A549 (cell line): ENCODE data around the gene CFB. TPM values are rescaled to one million over a fixed set of nuclear protein-coding genes. Genes with fewer than 3 reads are reported as not detected.

Experiments
- ATAC-seq, 2 experiments: fragments of 200-7000 bp in 1 of 2; fragments of >200 bp in 1 of 2; cut with Nextera tagmentation in 1 of 2; cut with Tn5 transposase in 1 of 2; 3 replicates each; pipeline versions ENCODE4 v1.8.0 to v1.9.1; 2018 to 2020; ENCODE audit warnings: mild to moderate bottlenecking in 1 of 2, moderate library complexity in 1 of 2
- CTCF ChIA-PET: fragments of 300-600 bp; sonication (Branson Sonifier 250); formaldehyde crosslinking; extraction: SDS; loops from one replicate; lab custom pipeline; 2021; ENCODE audit warnings: antibody characterized with exemption, inconsistent platforms; lab: Yijun Ruan, JAX
- POLR2A ChIA-PET: fragments of 350-600 bp; formaldehyde crosslinking; extraction: SDS; loops from one replicate; lab custom pipeline; 2021; ENCODE audit warnings: antibody characterized with exemption, inconsistent platforms; lab: Yijun Ruan, JAX
- DNase-seq, 2 experiments: peaks; one replicate each; pipeline versions ENCODE4 v3.0.0 to v3.0.0-alpha.2; 2011 to 2016; ENCODE audit warnings: low read depth in 1 of 2, low spot score in 1 of 2
- FAIRE-seq: peaks from 2 replicates; lab custom pipeline; 2011; peaks lifted over from hg19 to GRCh38; lab: Jason Lieb, UNC
- H3K27ac ChIP-seq, 2 experiments: fragments of >200 bp; sonication (Bioruptor Twin); formaldehyde crosslinking; 3 replicates each; pipeline ENCODE4 v1.5.1; 2016 to 2017
- H3K4me1 ChIP-seq: fragments of >200 bp; sonication (Bioruptor Twin); formaldehyde crosslinking; 3 replicates; pipeline ENCODE4 v1.6.1; 2016
- H3K4me2 ChIP-seq: fragments of >200 bp; sonication (Bioruptor Twin); formaldehyde crosslinking; 3 replicates; pipeline ENCODE4 v1.6.1; 2016
- H3K4me3 ChIP-seq: fragments of >200 bp; sonication (Bioruptor Twin); formaldehyde crosslinking; 3 replicates; pipeline ENCODE4 v1.5.1; 2016
- H3K9me3 ChIP-seq: fragments of >200 bp; sonication (Bioruptor Twin); formaldehyde crosslinking; 3 replicates; pipeline ENCODE4 v1.6.1; 2016
- BHLHE40 ChIP-seq: IDR thresholded peaks from 2 replicates; pipeline ENCODE4 v1.6.1; 2012; ENCODE audit warnings: low read depth, low read length, inconsistent platforms
- CBX8 ChIP-seq: fragments of 200-600 bp; sonication (generic); IDR thresholded peaks from 2 replicates; pipeline ENCODE4 v1.6.1; 2016
- FOSB ChIP-seq: fragments of 250-450 bp; sonication (Bioruptor Pico); IDR thresholded peaks from 2 replicates; pipeline ENCODE4 v1.5.0; 2020; ENCODE audit warnings: mild to moderate bottlenecking, moderate library complexity
- GATA3 ChIP-seq: IDR thresholded peaks from 2 replicates; pipeline ENCODE4 v1.6.1; 2012; ENCODE audit warnings: borderline replicate concordance
- HDAC2 ChIP-seq: fragments of 200-600 bp; sonication (generic); IDR thresholded peaks from 2 replicates; pipeline ENCODE4 v1.6.1; 2016
- HEYL ChIP-seq: fragments of 250-450 bp; sonication (Bioruptor Pico); IDR thresholded peaks from 2 replicates; pipeline ENCODE4 v1.8.0; 2021; ENCODE audit warnings: mild to moderate bottlenecking, moderate library complexity
- HOXA7 ChIP-seq: fragments of 250-450 bp; sonication (Bioruptor Pico); IDR thresholded peaks from 2 replicates; pipeline ENCODE4 v1.5.0; 2020; ENCODE audit warnings: mild to moderate bottlenecking, moderate library complexity
- HOXB13 ChIP-seq: fragments of 250-450 bp; sonication (Bioruptor Pico); IDR thresholded peaks from 2 replicates; pipeline ENCODE4 v1.5.0; 2020; ENCODE audit warnings: low read depth, mild to moderate bottlenecking, moderate library complexity
- HOXB5 ChIP-seq: fragments of 250-450 bp; sonication (Bioruptor Pico); IDR thresholded peaks from 2 replicates; pipeline ENCODE4 v1.5.0; 2020; ENCODE audit warnings: mild to moderate bottlenecking, moderate library complexity
- JUNB ChIP-seq: fragments of >200 bp; sonication (Bioruptor Twin); formaldehyde crosslinking; IDR thresholded peaks from 2 replicates; pipeline ENCODE4 v1.6.1; 2016
- KDM1A ChIP-seq: fragments of 200-600 bp; sonication (generic); IDR thresholded peaks from 2 replicates; pipeline ENCODE4 v1.6.1; 2016; ENCODE audit warnings: low read depth, mild to moderate bottlenecking
- KDM5A ChIP-seq: fragments of 200-600 bp; sonication (generic); IDR thresholded peaks from 2 replicates; pipeline ENCODE4 v1.6.1; 2016; ENCODE audit warnings: antibody characterized with exemption, mild to moderate bottlenecking
- MAFK ChIP-seq: fragments of 450-650 bp; IDR thresholded peaks from 2 replicates; pipeline ENCODE4 v1.6.1; 2014; ENCODE audit not compliant: partially characterized antibody
- MAZ ChIP-seq: fragments of 150-350 bp; IDR thresholded peaks from 2 replicates; pipeline ENCODE4 v1.6.1; 2014; ENCODE audit warnings: antibody characterized with exemption, low read depth, low read length, borderline replicate concordance
- NR3C1 ChIP-seq: fragments of >200 bp; sonication (Bioruptor Twin); formaldehyde crosslinking; IDR thresholded peaks from 3 replicates; pipeline ENCODE4 v1.6.1; 2017
- PHF8 ChIP-seq: fragments of 200-600 bp; sonication (generic); IDR thresholded peaks from 2 replicates; pipeline ENCODE4 v1.6.1; 2016; ENCODE audit warnings: low read depth, mild to moderate bottlenecking, antibody characterized with exemption, moderate library complexity, borderline replicate concordance
- POLR2AphosphoS2 ChIP-seq: conservative IDR thresholded peaks from 2 replicates; pipeline ENCODE4 v1.6.1; 2012; ENCODE audit warnings: low read length, improper control_type of control experiment, inconsistent platforms
- RAD21 ChIP-seq, 2 experiments: fragments of >200 bp in 1 of 2; sonication (Bioruptor Twin) in 1 of 2; formaldehyde crosslinking in 1 of 2; IDR thresholded peaks in 1 of 2; conservative IDR thresholded peaks in 1 of 2; 2 replicates in 1 of 2; 3 replicates in 1 of 2; pipeline ENCODE4 v1.6.1; 2012 to 2018; ENCODE audit warnings: inconsistent platforms in 1 of 2
- RARB ChIP-seq: fragments of 250-450 bp; sonication (Bioruptor Pico); IDR thresholded peaks from 2 replicates; pipeline ENCODE4 v1.8.0; 2021; ENCODE audit warnings: mild to moderate bottlenecking, moderate library complexity
- RNF2 ChIP-seq: fragments of 200-600 bp; sonication (generic); IDR thresholded peaks from 2 replicates; pipeline ENCODE4 v1.6.1; 2016; ENCODE audit warnings: low read depth, mild to moderate bottlenecking, antibody characterized with exemption, moderate library complexity, borderline replicate concordance
- SREBF2 ChIP-seq: fragments of 450-650 bp; IDR thresholded peaks from 2 replicates; pipeline ENCODE4 v1.6.1; 2014; ENCODE audit warnings: mild to moderate bottlenecking, moderate library complexity
- TFCP2L1 ChIP-seq: fragments of 250-450 bp; sonication (Bioruptor Pico); IDR thresholded peaks from 2 replicates; pipeline ENCODE4 v1.5.0; 2021; ENCODE audit warnings: mild to moderate bottlenecking
- ZNF302 ChIP-seq: fragments of 250-450 bp; sonication (Bioruptor Pico); IDR thresholded peaks from 2 replicates; pipeline ENCODE4 v1.9.0; 2021; ENCODE audit warnings: inconsistent platforms, mild to moderate bottlenecking, moderate library complexity
- ZSCAN20 ChIP-seq: fragments of 250-450 bp; sonication (Bioruptor Pico); IDR thresholded peaks from 2 replicates; pipeline ENCODE4 v1.8.0; 2022; ENCODE audit warnings: mild to moderate bottlenecking, moderate library complexity
- WGBS: methylation state at CpG from one replicate; pipeline ENCODE4 v1.1.6; 2017; ENCODE audit errors: missing lambda C conversion rate; 5-methylcytosine and 5-hydroxymethylcytosine counted together
- polyA plus RNA-seq, 4 experiments: library from polyadenylated mRNA; depleted of rRNA in 3 of 4; stranded (reverse); fragments of >200 nt; fragmentation: RNase III in 1 of 4; extraction: RNeasy Plus Mini Kit Qiagen cat#74134 plus additional on column Dnase treatment in 1 of 4; gene quantifications; 2 replicates in 3 of 4; 3 replicates in 1 of 4; pipeline ENCODE4 v1.2.3, GENCODE V29; 2011 to 2017
- TF ChIP-seq, protein P1 (sequence below): fragments of 200-600 bp; sonication (generic); IDR thresholded peaks from 2 replicates; pipeline ENCODE4 v1.6.1; 2016; ENCODE audit warnings: antibody characterized with exemption, mild to moderate bottlenecking, moderate library complexity
- TF ChIP-seq, protein P2 (sequence below): fragments of 250-450 bp; sonication (Bioruptor Pico); IDR thresholded peaks from 2 replicates; pipeline ENCODE4 v1.5.0; 2021; ENCODE audit warnings: mild to moderate bottlenecking, moderate library complexity, borderline replicate concordance
- TF ChIP-seq, protein P3 (sequence below): fragments of >200 bp; sonication (Bioruptor Twin); formaldehyde crosslinking; IDR thresholded peaks from 2 replicates; pipeline ENCODE4 v1.6.1; 2016

Gene CFB
- polyA plus RNA-seq, 2 of the 4 experiments (the other 2 are of a cell fraction) = 4.4 to 5.6 TPM

DNA sequence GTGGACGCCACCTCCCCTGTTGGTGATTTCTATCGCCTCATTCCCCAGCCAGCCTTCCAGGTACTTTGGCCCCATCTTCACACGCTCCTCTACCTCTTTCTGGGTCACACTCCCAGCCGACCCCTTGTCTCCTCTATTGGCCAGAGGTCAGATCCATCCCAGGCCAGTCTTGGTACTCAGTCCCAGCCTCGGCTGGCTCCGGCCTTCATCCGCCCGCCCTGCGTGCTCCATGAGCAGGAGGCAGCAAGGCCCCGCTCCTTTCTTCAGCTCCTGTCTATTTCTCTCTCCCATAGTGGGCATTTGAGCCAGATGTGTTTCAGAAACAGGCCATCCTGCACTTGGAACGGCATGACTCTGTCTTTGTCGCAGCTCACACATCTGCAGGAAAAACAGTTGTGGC is 15.7 kb downstream of the CFB start:
- Histone ChIP-seq H3K27ac (no peak overlapping the region), H3K9me3 (no peaks in the 10 kb centered on the region), H3K4me1 (peaks cover 13% of the 10 kb centered on the region; the same call in 2 of the 3 replicates), H3K4me2 (no peak overlapping the region), H3K4me3 (no peak overlapping the region)
- 95% methylated on average over 12 of the region's 12 CpGs for WGBS
- DNase-seq = no peak
- ATAC-seq = no peak
- TF ChIP-seq BHLHE40 (no peak), NR3C1 (no peak), HEYL (no peak), MAZ (no peak), HDAC2 (no peak), MAFK (no peak), RARB (CRISPR knock-in tag) (no peak), HOXB5 (CRISPR knock-in tag) (no peak), TFCP2L1 (no peak), PHF8 (no peak), RAD21 (conservative IDR thresholded peaks at IDR 0.05 in 1 of 2, IDR thresholded peaks at IDR 0.05 in 1 of 2) (no peak), ZNF302 (no peak), RNF2 (no peak), JUNB (no peak), HOXB13 (CRISPR knock-in tag) (no peak), KDM1A (no peak), SREBF2 (no peak)
- TF ChIP-seq, protein P1, sequence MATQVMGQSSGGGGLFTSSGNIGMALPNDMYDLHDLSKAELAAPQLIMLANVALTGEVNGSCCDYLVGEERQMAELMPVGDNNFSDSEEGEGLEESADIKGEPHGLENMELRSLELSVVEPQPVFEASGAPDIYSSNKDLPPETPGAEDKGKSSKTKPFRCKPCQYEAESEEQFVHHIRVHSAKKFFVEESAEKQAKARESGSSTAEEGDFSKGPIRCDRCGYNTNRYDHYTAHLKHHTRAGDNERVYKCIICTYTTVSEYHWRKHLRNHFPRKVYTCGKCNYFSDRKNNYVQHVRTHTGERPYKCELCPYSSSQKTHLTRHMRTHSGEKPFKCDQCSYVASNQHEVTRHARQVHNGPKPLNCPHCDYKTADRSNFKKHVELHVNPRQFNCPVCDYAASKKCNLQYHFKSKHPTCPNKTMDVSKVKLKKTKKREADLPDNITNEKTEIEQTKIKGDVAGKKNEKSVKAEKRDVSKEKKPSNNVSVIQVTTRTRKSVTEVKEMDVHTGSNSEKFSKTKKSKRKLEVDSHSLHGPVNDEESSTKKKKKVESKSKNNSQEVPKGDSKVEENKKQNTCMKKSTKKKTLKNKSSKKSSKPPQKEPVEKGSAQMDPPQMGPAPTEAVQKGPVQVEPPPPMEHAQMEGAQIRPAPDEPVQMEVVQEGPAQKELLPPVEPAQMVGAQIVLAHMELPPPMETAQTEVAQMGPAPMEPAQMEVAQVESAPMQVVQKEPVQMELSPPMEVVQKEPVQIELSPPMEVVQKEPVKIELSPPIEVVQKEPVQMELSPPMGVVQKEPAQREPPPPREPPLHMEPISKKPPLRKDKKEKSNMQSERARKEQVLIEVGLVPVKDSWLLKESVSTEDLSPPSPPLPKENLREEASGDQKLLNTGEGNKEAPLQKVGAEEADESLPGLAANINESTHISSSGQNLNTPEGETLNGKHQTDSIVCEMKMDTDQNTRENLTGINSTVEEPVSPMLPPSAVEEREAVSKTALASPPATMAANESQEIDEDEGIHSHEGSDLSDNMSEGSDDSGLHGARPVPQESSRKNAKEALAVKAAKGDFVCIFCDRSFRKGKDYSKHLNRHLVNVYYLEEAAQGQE = no peak
- TF ChIP-seq, protein P2, sequence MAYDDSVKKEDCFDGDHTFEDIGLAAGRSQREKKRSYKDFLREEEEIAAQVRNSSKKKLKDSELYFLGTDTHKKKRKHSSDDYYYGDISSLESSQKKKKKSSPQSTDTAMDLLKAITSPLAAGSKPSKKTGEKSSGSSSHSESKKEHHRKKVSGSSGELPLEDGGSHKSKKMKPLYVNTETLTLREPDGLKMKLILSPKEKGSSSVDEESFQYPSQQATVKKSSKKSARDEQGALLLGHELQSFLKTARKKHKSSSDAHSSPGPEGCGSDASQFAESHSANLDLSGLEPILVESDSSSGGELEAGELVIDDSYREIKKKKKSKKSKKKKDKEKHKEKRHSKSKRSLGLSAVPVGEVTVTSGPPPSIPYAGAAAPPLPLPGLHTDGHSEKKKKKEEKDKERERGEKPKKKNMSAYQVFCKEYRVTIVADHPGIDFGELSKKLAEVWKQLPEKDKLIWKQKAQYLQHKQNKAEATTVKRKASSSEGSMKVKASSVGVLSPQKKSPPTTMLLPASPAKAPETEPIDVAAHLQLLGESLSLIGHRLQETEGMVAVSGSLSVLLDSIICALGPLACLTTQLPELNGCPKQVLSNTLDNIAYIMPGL (CRISPR knock-in tag) = no peak
- TF ChIP-seq, protein P3, sequence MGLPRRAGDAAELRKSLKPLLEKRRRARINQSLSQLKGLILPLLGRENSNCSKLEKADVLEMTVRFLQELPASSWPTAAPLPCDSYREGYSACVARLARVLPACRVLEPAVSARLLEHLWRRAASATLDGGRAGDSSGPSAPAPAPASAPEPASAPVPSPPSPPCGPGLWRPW = no peak
- CTCF ChIA-PET = interaction anchor here (1.8 kb wide), 1 partner anchor 9 kb away, joined by 6 read pairs; no protein-coding TSS in a partner anchor
- POLR2A ChIA-PET = no interaction called here
- FAIRE-seq = no peak

DNA sequence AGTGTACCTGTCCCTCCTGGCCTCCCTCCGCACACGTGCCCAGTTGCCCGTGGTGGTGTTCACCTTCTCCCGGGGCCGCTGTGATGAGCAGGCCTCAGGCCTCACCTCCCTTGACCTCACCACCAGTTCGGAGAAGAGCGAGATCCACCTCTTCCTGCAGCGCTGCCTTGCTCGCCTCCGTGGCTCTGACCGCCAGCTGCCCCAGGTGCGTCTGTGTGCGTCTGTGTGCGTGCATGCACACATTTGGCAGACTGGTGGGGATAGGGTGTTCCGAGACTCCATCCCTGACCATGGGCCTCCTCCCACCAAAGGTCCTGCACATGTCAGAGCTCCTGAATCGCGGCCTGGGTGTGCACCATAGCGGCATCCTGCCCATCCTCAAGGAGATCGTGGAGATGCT is 18.0 kb downstream of the CFB start:
- CTCF ChIA-PET = interaction anchor here (0.6 to 2.6 kb wide), 2 partner anchors 12 to 14 kb away, joined by 3 to 13 read pairs; no protein-coding TSS in a partner anchor
- POLR2A ChIA-PET = no interaction called here
- no peak overlapping the region for H3K27ac ChIP-seq
- no peak for FAIRE-seq
- TF ChIP-seq FOSB (CRISPR knock-in tag) (no peak), KDM5A (no peak), POLR2AphosphoS2 (no peak), GATA3 (no peak), HOXB5 (CRISPR knock-in tag) (no peak), HOXA7 (no peak), CBX8 (no peak), ZSCAN20 (CRISPR knock-in tag) (no peak)
- TF ChIP-seq, all 56 proteins: peak for 0
- WGBS = 97% methylated on average over 14 of the region's 19 CpGs
- H3K4me1 ChIP-seq = peaks cover 5% of the 10 kb centered on the region; the same call in 2 of the 3 replicates
- ATAC-seq (no peak), DNase-seq (no peak)
- H3K4me3 ChIP-seq = no peak overlapping the region
- no peak overlapping the region for H3K4me2 ChIP-seq
- H3K9me3 ChIP-seq = no peaks in the 10 kb centered on the region
